ENCODE measurements around the gene C19orf25. TPM values are rescaled to one million over a fixed set of nuclear protein-coding genes. Genes with fewer than 3 reads are reported as not detected.

C19orf25 gene
- total and polyA plus RNA-seq, 9 of the 15 experiments (the other 6 are each of a cell fraction or from before 2014, with no cell fraction given) = 0.79 to 96.0 (median 36.1) TPM

- peak; percentile 80 for TF ChIP-seq KDM2B (CRISPR knock-in tag; IDR thresholded peaks at IDR 0.05)
- no peak for TF ChIP-seq ZNF586 (CRISPR knock-in tag; conservative IDR thresholded peaks at IDR 0.05)
- 0 out of 2 replicates have a peak, but pooled peaks have one; percentile 20 for TF ChIP-seq POLR2G (IDR thresholded peaks at IDR 0.05; ENCODE audit: low read depth, low read length)
- no peak for TF ChIP-seq ZNF239 (CRISPR knock-in tag; IDR thresholded peaks at IDR 0.05)
- TF ChIP-seq, protein P1, sequence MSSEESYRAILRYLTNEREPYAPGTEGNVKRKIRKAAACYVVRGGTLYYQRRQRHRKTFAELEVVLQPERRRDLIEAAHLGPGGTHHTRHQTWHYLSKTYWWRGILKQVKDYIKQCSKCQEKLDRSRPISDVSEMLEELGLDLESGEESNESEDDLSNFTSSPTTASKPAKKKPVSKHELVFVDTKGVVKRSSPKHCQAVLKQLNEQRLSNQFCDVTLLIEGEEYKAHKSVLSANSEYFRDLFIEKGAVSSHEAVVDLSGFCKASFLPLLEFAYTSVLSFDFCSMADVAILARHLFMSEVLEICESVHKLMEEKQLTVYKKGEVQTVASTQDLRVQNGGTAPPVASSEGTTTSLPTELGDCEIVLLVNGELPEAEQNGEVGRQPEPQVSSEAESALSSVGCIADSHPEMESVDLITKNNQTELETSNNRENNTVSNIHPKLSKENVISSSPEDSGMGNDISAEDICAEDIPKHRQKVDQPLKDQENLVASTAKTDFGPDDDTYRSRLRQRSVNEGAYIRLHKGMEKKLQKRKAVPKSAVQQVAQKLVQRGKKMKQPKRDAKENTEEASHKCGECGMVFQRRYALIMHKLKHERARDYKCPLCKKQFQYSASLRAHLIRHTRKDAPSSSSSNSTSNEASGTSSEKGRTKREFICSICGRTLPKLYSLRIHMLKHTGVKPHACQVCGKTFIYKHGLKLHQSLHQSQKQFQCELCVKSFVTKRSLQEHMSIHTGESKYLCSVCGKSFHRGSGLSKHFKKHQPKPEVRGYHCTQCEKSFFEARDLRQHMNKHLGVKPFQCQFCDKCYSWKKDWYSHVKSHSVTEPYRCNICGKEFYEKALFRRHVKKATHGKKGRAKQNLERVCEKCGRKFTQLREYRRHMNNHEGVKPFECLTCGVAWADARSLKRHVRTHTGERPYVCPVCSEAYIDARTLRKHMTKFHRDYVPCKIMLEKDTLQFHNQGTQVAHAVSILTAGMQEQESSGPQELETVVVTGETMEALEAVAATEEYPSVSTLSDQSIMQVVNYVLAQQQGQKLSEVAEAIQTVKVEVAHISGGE (CRISPR knock-in tag; IDR thresholded peaks at IDR 0.05) = no peak
- TF ChIP-seq L3MBTL2 (IDR thresholded peaks at IDR 0.05) = peak; percentile 45; the same call in 1 of the 2 replicates
- TF ChIP-seq MCM7 (IDR thresholded peaks at IDR 0.05) = no peak
- peak; percentile 41 to 75; a peak in 3 of 4 replicates for TF ChIP-seq MNT (conservative IDR thresholded peaks at IDR 0.05)
- no peak for TF ChIP-seq RFX5 (IDR thresholded peaks at IDR 0.05; ENCODE audit: low read depth, low read length)
- TF ChIP-seq SMARCB1 (IDR thresholded peaks at IDR 0.05; ENCODE audit: insufficient read length, low read depth) = peak; percentile 55
- TF ChIP-seq XRCC3 (IDR thresholded peaks at IDR 0.05) = no peak
- no peak for TF ChIP-seq COPS2 (conservative IDR thresholded peaks at IDR 0.05)
- no peak for TF ChIP-seq POLR2AphosphoS5 (IDR thresholded peaks at IDR 0.05; ENCODE audit: control insufficient read depth, insufficient read depth, low read depth, low read length)
- TF ChIP-seq USF1 (CRISPR knock-in tag; IDR thresholded peaks at IDR 0.05) = no peak
- no peak for TF ChIP-seq SMAD3 (CRISPR knock-in tag; conservative IDR thresholded peaks at IDR 0.05)
- peak in 1 of 2 experiments; percentile 45; a peak in 1 of 4 replicates for TF ChIP-seq TEAD1 (CRISPR knock-in tag; IDR thresholded peaks at IDR 0.05)
- no peak for TF ChIP-seq CSDE1 (IDR thresholded peaks at IDR 0.05)
- TF ChIP-seq TBP (optimal IDR thresholded peaks at IDR 0.05; ENCODE audit: low read depth, low read length) = no peak
- TF ChIP-seq ZFX (CRISPR knock-in tag; IDR thresholded peaks at IDR 0.05) = peak; percentile 52
These were observed 32.1 kb downstream of the C19orf25 start (continued) for GRCh38 chr19:1446713-1447481.

Measured in K562 (cell line).